Measurements from ENCODE around the gene OR2F2.

DNA sequence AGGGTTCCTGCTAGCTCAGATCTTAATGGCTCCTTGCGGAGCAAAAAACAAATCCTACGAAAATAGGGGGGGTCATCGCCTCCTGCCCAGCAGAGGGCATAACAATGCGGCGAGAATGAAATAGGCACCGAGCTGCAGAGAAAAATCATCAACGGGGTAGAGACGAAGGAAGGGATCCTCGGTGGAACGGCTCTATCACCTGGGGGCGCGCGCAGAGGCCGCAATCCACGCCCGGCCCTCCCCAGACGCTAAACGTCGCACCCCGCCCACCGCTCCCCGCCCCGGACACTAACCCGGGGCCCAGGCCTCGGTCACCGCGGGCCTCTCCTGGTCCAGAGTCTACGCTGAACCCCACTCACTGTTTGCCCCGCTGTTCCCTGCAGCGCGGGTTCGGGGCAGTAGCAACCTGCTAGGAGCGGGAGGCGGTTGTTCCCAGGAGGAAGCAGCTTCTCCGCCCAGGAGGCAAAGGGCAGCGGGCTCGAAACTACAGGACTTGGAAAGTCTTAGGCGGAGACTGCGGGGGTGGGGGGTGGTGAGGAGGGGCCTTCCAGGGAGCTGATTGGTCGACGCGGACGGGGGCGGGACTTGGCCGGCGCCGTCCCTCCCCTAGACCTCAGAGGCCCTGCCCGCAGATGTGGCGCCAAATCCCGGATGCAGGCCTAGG is 33.2 kb upstream of the OR2F2 start, which contains the start of gene TCAF1:
- TF ChIP-seq, protein P1, sequence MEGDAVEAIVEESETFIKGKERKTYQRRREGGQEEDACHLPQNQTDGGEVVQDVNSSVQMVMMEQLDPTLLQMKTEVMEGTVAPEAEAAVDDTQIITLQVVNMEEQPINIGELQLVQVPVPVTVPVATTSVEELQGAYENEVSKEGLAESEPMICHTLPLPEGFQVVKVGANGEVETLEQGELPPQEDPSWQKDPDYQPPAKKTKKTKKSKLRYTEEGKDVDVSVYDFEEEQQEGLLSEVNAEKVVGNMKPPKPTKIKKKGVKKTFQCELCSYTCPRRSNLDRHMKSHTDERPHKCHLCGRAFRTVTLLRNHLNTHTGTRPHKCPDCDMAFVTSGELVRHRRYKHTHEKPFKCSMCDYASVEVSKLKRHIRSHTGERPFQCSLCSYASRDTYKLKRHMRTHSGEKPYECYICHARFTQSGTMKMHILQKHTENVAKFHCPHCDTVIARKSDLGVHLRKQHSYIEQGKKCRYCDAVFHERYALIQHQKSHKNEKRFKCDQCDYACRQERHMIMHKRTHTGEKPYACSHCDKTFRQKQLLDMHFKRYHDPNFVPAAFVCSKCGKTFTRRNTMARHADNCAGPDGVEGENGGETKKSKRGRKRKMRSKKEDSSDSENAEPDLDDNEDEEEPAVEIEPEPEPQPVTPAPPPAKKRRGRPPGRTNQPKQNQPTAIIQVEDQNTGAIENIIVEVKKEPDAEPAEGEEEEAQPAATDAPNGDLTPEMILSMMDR (IDR thresholded peaks at IDR 0.05; ENCODE audit: insufficient read depth, low read depth, low read length), result no peak
- no peak for TF ChIP-seq EZH2 (IDR thresholded peaks at IDR 0.05; ENCODE audit: insufficient read depth, low read length)
